MCF 10A (cell line): ENCODE results near the gene CBX2. TPM values are rescaled to one million over a fixed set of nuclear protein-coding genes. Genes with fewer than 3 reads are reported as not detected.
A peak's percentile ranks its signal among the peaks of the same experiment; 100 is the strongest.

Experiments used
- BruUV-seq: library from RNA; stranded (reverse); fragments of 400-500 nt; replicated peaks from 2 replicates; lab custom pipeline; 2021; lab: Mats Ljungman, UMichigan
- CTCF ChIA-PET: fragments of 300-600 bp; sonication (Branson Sonifier 250); formaldehyde crosslinking; extraction: SDS; loops from one replicate; lab custom pipeline; 2021; ENCODE audit warnings: antibody characterized with exemption, inconsistent platforms; lab: Yijun Ruan, JAX
- POLR2A ChIA-PET: fragments of 300-600, 350-650 bp; sonication (Branson Sonifier 250); formaldehyde crosslinking; extraction: SDS; loops from one replicate; lab custom pipeline; 2020; ENCODE audit warnings: antibody characterized with exemption, inconsistent platforms; lab: Yijun Ruan, JAX
- DNase-seq: peaks from one replicate; pipeline ENCODE4 v3.0.0-alpha.2; 2018; ENCODE audit not compliant: unreplicated experiment
- H3K27ac Mint-ChIP-seq: one replicate; pipeline ENCODE4 v1.8.0; 2022; ENCODE audit warnings: mild to moderate bottlenecking, low read depth, mixed read lengths; ENCODE audit not compliant: unreplicated experiment
- H3K27me3 Mint-ChIP-seq: one replicate; pipeline ENCODE4 v1.8.0; 2022; ENCODE audit warnings: mixed read lengths; ENCODE audit not compliant: insufficient read depth, unreplicated experiment
- H3K36me3 Mint-ChIP-seq: one replicate; pipeline ENCODE4 v1.8.0; 2022; ENCODE audit warnings: mild to moderate bottlenecking, moderate library complexity, mixed read lengths; ENCODE audit not compliant: insufficient read depth, unreplicated experiment
- H3K4me1 Mint-ChIP-seq: one replicate; pipeline ENCODE4 v1.8.0; 2022; ENCODE audit warnings: mixed read lengths; ENCODE audit not compliant: insufficient read depth, unreplicated experiment
- H3K4me3 Mint-ChIP-seq: one replicate; pipeline ENCODE4 v1.8.0; 2022; ENCODE audit warnings: mild to moderate bottlenecking, moderate library complexity, mixed read lengths; ENCODE audit not compliant: unreplicated experiment
- H3K9me3 Mint-ChIP-seq: one replicate; pipeline ENCODE4 v1.8.0; 2022; ENCODE audit warnings: mixed read lengths; ENCODE audit not compliant: unreplicated experiment
- intact Hi-C: fragments of 100-400 bp; cut with micrococcal nuclease; formaldehyde crosslinking; loops from 2 replicates; pipeline ENCODE4 v1.14.1; 2022
- total RNA-seq: library from RNA; stranded (reverse); gene quantifications from 2 replicates; pipeline ENCODE4 v1.2.3, GENCODE V29; 2022
- TF ChIP-seq, protein P1 (sequence below): fragments of 200-600 bp; IDR thresholded peaks from one replicate; pipeline ENCODE4 v1.8.0; 2022; ENCODE audit warnings: antibody characterized with exemption, mild to moderate bottlenecking; ENCODE audit not compliant: unreplicated experiment

The CBX2 gene
- total RNA-seq, 1 experiment from 2014 or later, result 3.9 TPM

DNA sequence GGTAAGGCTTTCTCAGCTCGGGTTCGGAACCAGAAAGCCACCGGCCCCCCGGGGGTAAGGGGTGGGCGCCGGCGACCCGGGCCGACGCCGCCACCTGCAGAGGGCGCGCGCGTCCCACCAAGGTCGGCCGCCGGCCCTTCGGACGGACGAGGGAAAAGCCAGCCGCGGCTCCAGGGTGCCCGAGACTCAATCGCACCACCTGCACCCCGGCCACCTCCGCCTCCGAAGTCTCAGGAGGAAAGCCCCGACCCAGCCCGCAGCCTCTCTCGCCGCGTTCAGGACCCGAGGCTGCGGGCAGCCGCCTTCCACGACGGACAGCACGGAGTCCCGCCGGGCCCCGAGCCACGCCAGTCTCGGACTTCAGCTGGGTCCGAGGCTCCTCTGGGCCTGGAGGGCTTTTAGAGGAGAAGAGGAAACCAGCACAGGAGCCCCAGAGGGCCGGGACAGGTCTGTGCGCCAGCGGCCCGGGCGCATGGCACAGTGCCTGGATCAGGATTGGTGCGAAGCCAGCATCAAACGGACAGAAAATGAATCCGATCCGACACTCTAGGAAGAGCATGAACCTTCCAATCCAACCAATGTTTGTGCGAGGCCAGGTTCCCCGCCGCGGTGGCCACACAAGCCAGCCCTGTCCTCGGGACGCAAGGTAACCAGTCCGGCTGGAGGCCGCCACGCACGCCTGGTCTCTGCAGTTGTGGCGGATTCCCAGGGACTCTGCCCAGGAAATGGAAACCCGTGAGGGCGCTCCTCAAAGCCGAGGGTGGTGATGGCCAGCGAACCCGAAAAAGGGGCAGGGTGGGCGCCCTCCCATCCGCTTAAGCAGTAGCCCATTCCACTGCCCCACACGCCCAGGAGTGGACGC lies 12.2 kb downstream of the CBX2 start:
- DNase-seq, result peak; percentile 39
- no peaks in the 10 kb centered on the region for H3K9me3 Mint-ChIP-seq
- H3K4me3 Mint-ChIP-seq, result no peak overlapping the region
- ChIA-PET CTCF (interaction anchor here (0.6 to 1.7 kb wide), 3 partner anchors 15 to 202 kb away, joined by 3 to 7 read pairs (median 3); no protein-coding TSS in a partner anchor), POLR2A (no interaction called here)
- no peaks in the 10 kb centered on the region for H3K4me1 Mint-ChIP-seq
- H3K36me3 Mint-ChIP-seq, result peaks cover 10% of the 10 kb centered on the region
- BruUV-seq, result no TSS peak
- no peaks in the 10 kb centered on the region for H3K27me3 Mint-ChIP-seq
- TF ChIP-seq, protein P1, sequence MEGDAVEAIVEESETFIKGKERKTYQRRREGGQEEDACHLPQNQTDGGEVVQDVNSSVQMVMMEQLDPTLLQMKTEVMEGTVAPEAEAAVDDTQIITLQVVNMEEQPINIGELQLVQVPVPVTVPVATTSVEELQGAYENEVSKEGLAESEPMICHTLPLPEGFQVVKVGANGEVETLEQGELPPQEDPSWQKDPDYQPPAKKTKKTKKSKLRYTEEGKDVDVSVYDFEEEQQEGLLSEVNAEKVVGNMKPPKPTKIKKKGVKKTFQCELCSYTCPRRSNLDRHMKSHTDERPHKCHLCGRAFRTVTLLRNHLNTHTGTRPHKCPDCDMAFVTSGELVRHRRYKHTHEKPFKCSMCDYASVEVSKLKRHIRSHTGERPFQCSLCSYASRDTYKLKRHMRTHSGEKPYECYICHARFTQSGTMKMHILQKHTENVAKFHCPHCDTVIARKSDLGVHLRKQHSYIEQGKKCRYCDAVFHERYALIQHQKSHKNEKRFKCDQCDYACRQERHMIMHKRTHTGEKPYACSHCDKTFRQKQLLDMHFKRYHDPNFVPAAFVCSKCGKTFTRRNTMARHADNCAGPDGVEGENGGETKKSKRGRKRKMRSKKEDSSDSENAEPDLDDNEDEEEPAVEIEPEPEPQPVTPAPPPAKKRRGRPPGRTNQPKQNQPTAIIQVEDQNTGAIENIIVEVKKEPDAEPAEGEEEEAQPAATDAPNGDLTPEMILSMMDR, result peak; percentile 77
- H3K27ac Mint-ChIP-seq, result no peak overlapping the region
- intact Hi-C loops, result no loop called here

DNA sequence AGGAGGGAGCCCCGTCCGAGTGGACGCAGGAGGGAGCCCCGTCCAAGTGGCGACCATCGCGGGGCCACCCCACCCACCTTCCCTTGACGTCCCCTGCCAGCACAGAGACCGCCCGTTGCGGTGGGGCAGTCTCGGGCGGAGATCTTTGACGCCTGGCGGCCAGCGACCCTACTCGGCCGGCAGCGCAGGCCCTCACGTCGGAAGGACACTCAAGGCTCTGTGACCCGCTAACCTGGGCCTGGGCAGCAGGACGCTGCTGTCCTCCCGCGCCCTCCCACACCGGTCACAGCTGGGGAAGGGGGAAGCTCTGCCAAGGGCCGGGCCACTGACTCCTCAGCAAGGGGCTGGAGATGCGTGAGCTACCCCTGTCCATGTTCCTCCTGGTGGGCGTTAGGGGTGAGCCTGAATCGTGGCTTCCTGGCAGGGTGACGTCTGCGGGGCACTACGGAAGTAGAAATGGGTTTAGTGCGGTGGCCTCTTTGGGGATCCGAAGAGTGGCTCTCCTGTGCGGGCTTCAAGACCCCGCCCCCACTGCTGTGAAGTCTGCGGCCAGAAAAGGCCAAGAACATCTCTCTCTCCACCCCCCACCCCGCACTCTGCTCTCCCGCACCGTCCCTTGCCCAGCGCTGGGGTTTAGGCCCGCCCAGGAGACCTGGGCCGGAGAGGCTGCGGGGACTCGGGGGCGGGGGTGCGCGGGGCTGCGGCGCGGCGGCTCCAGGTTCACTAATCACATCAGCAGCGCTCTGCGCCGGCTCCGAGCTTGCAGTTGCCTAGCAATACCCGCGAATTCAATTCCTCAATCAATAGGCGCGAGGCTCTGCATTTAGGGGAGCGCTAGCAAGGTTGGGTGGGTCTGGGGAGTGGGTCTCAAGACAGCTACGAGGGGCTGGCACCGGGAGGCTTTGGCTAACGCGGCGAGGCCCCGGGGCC lies 13.1 kb downstream of the CBX2 start:
- BruUV-seq, result no TSS peak
- Mint-ChIP-seq H3K27me3 (no peaks in the 10 kb centered on the region), H3K36me3 (peaks cover 18% of the 10 kb centered on the region), H3K27ac (no peak overlapping the region), H3K4me1 (no peaks in the 10 kb centered on the region), H3K4me3 (no peak overlapping the region), H3K9me3 (no peaks in the 10 kb centered on the region)
- CTCF ChIA-PET, result no interaction called here
- TF ChIP-seq, protein P1, result no peak
- no peak for DNase-seq
- intact Hi-C loops, result no loop called here
- POLR2A ChIA-PET, result interaction anchor here (0.9 kb wide), 1 partner anchor 132 kb away, joined by 3 read pairs; no protein-coding TSS in a partner anchor

DNA sequence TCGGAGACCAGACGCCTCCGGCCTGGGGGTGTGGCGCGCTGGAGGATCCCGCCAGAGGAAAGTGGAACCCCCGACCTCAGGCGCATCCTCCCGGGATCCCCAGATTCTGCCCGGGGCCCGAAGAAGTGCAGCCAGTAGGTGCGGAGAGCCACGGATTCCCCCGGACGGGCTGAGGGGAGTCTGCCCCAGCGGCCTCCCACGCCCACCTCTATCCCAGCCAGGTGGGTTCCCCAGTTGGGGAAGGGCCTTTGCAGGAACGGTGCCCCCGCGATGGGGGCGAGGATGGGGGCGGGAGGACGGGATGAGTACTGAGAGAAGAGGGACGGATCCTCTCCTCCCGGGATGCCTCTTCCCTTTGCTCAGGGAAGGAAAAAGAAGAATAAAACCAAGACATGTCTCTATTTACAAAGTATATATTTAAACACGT lies 13.8 kb downstream of the CBX2 start:
- TF ChIP-seq, protein P1, result no peak
- H3K27ac Mint-ChIP-seq, result no peak overlapping the region
- H3K4me3 Mint-ChIP-seq, result no peak overlapping the region
- H3K27me3 Mint-ChIP-seq, result no peaks in the 10 kb centered on the region
- no peak for DNase-seq
- no peaks in the 10 kb centered on the region for H3K4me1 Mint-ChIP-seq
- POLR2A ChIA-PET, result interaction anchor here (0.9 kb wide), 1 partner anchor 131 kb away, joined by 3 read pairs; no protein-coding TSS in a partner anchor
- no peaks in the 10 kb centered on the region for H3K9me3 Mint-ChIP-seq
- intact Hi-C loops, result no loop called here
- peaks cover 22% of the 10 kb centered on the region for H3K36me3 Mint-ChIP-seq
- CTCF ChIA-PET, result no interaction called here
- BruUV-seq, result no TSS peak
